Activated T-helper 17 cell treated with anti-CD3 and anti-CD28 coated beads, Interleukin-2, amount 50 U/mL, for 72 hours (primary cell): Measurements from ENCODE around the gene TMEM208. TPM values are rescaled to one million over a fixed set of nuclear protein-coding genes. Genes with fewer than 3 reads are reported as not detected.

Experiments used
- ATAC-seq: fragments of 150-1000 bp; cut with Tn5 transposase; replicated peaks from 2 replicates; pipeline ENCODE4 v1.10.0; 2021; ENCODE audit warnings: mild to moderate bottlenecking, moderate library complexity
- H3K27ac Mint-ChIP-seq: one replicate; pipeline ENCODE4 v1.8.0; 2022; ENCODE audit warnings: mixed read lengths
- H3K27me3 Mint-ChIP-seq: one replicate; pipeline ENCODE4 v1.8.0; 2022; ENCODE audit warnings: mixed read lengths
- H3K36me3 Mint-ChIP-seq: one replicate; pipeline ENCODE4 v1.8.0; 2022; ENCODE audit warnings: low read depth, mild to moderate bottlenecking, mixed read lengths
- H3K4me1 Mint-ChIP-seq: one replicate; pipeline ENCODE4 v1.8.0; 2022; ENCODE audit warnings: mixed read lengths
- H3K4me3 Mint-ChIP-seq: one replicate; pipeline ENCODE4 v1.8.0; 2022; ENCODE audit warnings: mild to moderate bottlenecking, mixed read lengths
- H3K9me3 Mint-ChIP-seq: one replicate; pipeline ENCODE4 v1.8.0; 2022; ENCODE audit warnings: mixed read lengths
- total RNA-seq, 2 donors: library from RNA; stranded (reverse); gene quantifications; one replicate each; pipeline ENCODE4 v1.2.3, GENCODE V29; 2022

Gene TMEM208
- total RNA-seq, result 10 to 100 TPM; 31.7 to 39.5 TPM

DNA sequence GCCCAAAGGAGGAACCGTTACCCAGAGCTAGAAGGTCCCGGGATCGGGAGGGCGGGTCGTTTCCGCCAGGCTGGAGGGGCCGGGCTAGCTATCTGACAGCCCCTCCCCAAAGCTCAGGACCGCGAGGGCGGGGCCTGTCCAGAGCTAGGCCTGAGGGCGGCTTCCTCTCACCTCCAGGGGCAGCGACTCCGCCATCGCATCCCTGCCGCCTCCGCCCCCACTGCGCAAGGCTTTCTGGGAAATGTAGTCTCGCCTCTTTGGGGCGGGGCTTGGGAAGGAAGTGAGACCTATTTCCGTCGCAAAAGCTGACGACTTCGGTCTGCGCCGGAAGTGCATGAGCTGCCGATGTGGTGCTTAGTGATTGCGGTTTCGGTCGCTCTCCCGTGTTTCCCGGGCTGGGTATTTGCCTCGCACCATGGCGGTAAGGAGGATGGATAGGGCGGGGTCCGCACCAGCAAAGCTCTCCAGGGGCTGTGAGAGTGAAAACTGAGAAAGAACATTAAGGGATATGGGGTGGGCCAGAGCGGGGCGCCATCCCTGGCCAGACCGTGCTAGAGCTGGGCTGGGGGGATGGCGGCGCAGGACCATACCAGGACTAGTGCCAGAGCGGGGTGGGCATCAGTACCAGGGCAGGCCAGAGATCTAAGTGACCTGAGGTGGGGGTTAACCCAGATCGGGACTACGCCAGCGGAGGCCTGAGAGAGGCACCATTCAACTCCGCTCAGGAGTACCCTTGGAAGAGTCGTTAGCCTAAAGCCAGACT, at the start of gene TMEM208:
Gene TMEM208, plus strand, starts transcription at position 327 of the 763 bp plus-strand sequence. Its CDS starts 89 bp downstream, at position 416.
- Mint-ChIP-seq H3K36me3 (peaks cover 49% of the 10 kb centered on the region), H3K9me3 (no peaks in the 10 kb centered on the region), H3K27ac (peak within 1 kb of the TSS; percentile 99), H3K4me1 (peaks cover 42% of the 10 kb centered on the region), H3K4me3 (peak within 1 kb of the TSS; percentile 98), H3K27me3 (no peaks in the 10 kb centered on the region)
- ATAC-seq, result peak; percentile 97

- Mint-ChIP-seq H3K36me3 (peaks cover 57% of the 10 kb centered on the region), H3K4me1 (peaks cover 37% of the 10 kb centered on the region), H3K27me3 (peaks cover 5% of the 10 kb centered on the region), H3K4me3 (peak overlapping the region; percentile 99), H3K27ac (peak overlapping the region; percentile 56), H3K9me3 (no peaks in the 10 kb centered on the region)
- peak; percentile 54 for ATAC-seq
Observed at GRCh38 chr16:67177743-67178699, 48.9 kb upstream of the TMEM208 start.

GRCh38 chr16:67179421-67180080, 47.4 kb upstream of the TMEM208 start:
- no peaks in the 10 kb centered on the region for H3K9me3 Mint-ChIP-seq
- H3K4me1 Mint-ChIP-seq, result peaks cover 28% of the 10 kb centered on the region
- H3K27ac Mint-ChIP-seq, result no peak overlapping the region
- no peaks in the 10 kb centered on the region for H3K27me3 Mint-ChIP-seq
- ATAC-seq, result no peak
- H3K4me3 Mint-ChIP-seq, result peak overlapping the region; percentile 99
- H3K36me3 Mint-ChIP-seq, result peaks cover 42% of the 10 kb centered on the region

DNA sequence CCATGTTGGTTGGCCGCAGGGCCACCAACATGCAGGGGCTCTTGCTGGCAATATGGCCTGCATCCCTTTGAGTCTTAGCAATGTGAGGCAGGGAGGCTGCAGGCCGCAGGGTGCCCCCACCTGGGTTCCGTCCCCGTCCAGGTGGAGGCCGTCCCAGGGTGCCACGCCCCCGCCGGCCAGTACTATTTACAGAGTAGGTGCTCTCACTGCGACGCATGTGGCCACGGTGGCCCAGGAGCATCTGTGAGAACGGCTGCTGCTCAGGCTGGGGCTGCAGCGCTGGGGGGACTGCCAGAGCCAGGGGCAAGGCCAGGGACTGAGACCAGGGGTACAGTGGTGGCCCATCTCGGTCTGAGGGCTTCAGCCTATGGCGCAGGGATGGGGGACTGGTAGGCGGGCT, 46.8 kb upstream of the TMEM208 start:
- no peaks in the 10 kb centered on the region for H3K27me3 Mint-ChIP-seq
- peaks cover 37% of the 10 kb centered on the region for H3K36me3 Mint-ChIP-seq
- no peak overlapping the region for H3K4me3 Mint-ChIP-seq
- no peak overlapping the region for H3K27ac Mint-ChIP-seq
- no peaks in the 10 kb centered on the region for H3K9me3 Mint-ChIP-seq
- peaks cover 29% of the 10 kb centered on the region for H3K4me1 Mint-ChIP-seq
- ATAC-seq, result no peak

DNA sequence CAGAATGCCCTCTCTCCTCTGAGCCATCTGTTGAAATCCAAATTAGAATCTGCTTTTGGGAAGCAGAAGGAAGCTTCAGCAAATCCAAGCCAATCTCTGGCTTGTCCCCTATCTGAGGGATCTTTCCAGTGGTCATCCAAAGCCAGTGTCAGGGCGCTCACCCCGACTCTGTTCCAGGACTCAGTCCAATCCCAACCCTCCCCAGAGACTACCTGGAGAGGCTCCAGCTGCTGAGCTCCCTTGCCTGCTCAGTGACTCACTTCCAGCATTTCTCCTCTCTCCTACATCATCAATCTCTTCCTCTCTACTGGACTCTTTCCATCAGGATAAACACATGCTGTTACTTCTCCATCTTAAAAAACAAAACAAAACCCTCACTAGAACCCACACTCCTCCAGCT, 45.6 kb upstream of the TMEM208 start:
- no peak overlapping the region for H3K4me3 Mint-ChIP-seq
- H3K27me3 Mint-ChIP-seq, result no peaks in the 10 kb centered on the region
- H3K36me3 Mint-ChIP-seq, result peaks cover 28% of the 10 kb centered on the region
- no peaks in the 10 kb centered on the region for H3K9me3 Mint-ChIP-seq
- no peak overlapping the region for H3K27ac Mint-ChIP-seq
- peaks cover 27% of the 10 kb centered on the region for H3K4me1 Mint-ChIP-seq
- ATAC-seq, result no peak

DNA sequence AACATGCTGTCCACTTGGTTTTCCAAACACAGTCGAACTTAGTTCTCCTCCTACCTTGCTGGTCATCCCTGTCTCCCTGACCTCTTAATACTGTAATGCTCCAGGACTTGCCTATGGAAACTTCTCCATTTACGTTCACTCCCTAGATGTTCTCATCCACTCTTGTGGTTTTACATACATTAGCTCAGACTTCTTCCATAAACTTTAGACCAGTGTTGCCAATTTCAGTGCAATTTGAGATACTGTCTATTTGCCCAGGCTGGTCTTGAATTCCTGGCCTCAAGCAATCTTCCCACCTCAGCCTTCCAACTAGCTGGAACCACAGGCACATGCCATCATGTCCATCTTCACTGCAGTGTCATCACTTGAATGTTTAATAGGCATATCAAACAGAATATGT, 44.6 kb upstream of the TMEM208 start:
- Mint-ChIP-seq H3K27me3 (no peaks in the 10 kb centered on the region), H3K4me3 (no peak overlapping the region), H3K36me3 (peaks cover 19% of the 10 kb centered on the region), H3K4me1 (peaks cover 22% of the 10 kb centered on the region), H3K9me3 (no peaks in the 10 kb centered on the region), H3K27ac (no peak overlapping the region)
- no peak for ATAC-seq

DNA sequence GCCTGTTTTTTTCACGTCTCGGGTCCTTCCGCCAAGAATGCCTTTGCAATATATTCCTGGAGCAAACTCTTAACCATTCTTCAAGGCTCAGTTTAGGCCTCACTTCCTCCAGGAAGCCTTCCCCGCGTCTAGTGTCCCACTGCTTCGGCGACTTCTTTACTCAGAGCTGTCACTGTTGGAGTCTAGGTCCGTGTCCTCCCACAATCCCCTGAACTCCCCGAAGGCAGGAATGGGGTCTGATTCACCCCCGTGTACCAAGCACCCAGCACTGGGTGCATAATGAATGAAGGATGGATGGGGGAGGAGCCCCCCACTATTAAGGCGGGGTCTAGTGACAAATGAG, 43.7 kb upstream of the TMEM208 start:
- no peak for ATAC-seq

DNA sequence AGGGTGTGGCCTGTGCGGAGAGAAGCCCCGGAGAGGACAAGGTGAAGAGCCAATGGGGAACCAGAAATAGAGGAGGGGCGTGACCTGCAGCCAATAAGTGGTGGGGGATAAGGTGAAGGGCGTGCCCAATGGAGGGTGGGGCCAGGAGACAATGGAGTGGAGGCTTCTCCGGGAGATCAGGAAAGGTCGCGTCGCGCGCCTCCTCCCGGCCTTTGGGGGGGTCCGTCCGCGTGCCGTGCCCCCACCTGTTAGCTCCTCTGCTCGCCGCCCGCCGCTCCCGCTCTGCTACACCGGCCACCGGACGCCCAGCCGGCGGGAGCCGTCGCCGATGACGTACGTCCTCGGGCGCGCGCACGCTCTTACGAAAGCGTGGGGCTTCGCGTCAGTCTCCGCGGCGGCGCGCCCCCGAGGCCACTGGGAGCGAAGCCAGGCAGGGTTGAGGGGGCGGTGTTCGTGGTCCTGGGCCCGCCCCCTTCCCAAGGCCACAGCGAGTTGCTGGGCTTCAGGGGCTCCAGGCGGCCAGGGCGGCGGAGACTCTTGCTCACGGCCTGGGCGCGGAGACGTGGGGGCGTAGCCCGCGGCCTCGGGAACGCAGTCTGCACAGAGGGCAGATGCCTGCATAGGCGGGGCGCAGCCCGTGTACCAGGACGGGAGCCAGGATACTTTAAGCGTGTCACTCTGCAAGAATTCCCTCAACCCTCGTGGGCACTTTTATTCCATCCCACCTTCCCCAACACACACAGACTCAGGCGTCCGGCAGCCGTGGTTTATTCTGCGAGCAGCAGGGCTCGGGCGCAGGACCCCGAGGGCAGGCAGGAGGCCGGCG, 43.1 kb upstream of the TMEM208 start, which contains the start of gene MATCAP1:
Gene MATCAP1, minus strand, starts transcription at position 337 of the 826 bp plus-strand sequence. CDS start 3,353 bp downstream, outside the sequence.
- peaks cover 11% of the 10 kb centered on the region for H3K4me1 Mint-ChIP-seq
- H3K27me3 Mint-ChIP-seq, result no peaks in the 10 kb centered on the region
- ATAC-seq, result peak; percentile 94
- H3K36me3 Mint-ChIP-seq, result peaks cover 7% of the 10 kb centered on the region
- H3K9me3 Mint-ChIP-seq, result no peaks in the 10 kb centered on the region
- H3K4me3 Mint-ChIP-seq, result no peak within 1 kb of the TSS
- H3K27ac Mint-ChIP-seq, result no peak within 1 kb of the TSS

More for the DNA sequence above, 43.7 kb upstream of the TMEM208 start:
- Mint-ChIP-seq H3K27me3 (no peaks in the 10 kb centered on the region), H3K9me3 (no peaks in the 10 kb centered on the region), H3K27ac (no peak overlapping the region), H3K4me1 (peaks cover 13% of the 10 kb centered on the region), H3K36me3 (peaks cover 9% of the 10 kb centered on the region), H3K4me3 (no peak overlapping the region)

- Mint-ChIP-seq H3K27me3 (no peaks in the 10 kb centered on the region), H3K9me3 (no peaks in the 10 kb centered on the region), H3K36me3 (peaks cover 5% of the 10 kb centered on the region), H3K4me1 (peaks cover 8% of the 10 kb centered on the region), H3K4me3 (no peak overlapping the region), H3K27ac (no peak overlapping the region)
- peak; percentile 15 for ATAC-seq
Observed at GRCh38 chr16:67184453-67184994, 42.4 kb upstream of the TMEM208 start.

- Mint-ChIP-seq H3K36me3 (peaks cover 5% of the 10 kb centered on the region), H3K9me3 (no peaks in the 10 kb centered on the region), H3K27ac (peak overlapping the region; percentile 65), H3K4me3 (no peak overlapping the region), H3K27me3 (no peaks in the 10 kb centered on the region), H3K4me1 (peaks cover 8% of the 10 kb centered on the region)
- ATAC-seq, result peak; percentile 23
Observed at GRCh38 chr16:67184995-67185650, 41.8 kb upstream of the TMEM208 start.

DNA sequence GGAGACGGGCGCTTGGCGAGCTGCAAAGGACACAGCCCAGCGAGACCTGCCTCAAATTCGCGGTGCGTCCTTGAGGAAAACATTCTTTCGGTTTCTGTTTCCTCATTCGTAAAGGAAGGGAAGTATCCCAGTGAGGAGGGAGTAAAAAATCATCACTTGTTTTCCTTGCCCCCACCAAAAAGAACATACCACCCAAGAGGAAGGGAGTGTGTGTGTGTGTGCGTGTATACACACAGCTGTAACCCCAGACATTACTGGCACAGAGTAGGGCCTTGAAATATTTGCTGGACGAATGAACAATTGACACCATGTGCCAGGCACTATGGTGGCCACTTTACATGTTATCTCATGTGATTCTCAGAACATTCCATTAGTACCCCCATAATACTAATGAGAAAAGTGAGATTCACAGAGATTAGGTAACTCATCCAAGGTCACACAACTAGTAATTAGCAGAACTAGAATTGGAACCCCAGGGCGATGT, 41.2 kb upstream of the TMEM208 start:
- no peaks in the 10 kb centered on the region for H3K27me3 Mint-ChIP-seq
- peaks cover 5% of the 10 kb centered on the region for H3K36me3 Mint-ChIP-seq
- no peak overlapping the region for H3K4me3 Mint-ChIP-seq
- peak overlapping the region; percentile 65 for H3K27ac Mint-ChIP-seq
- no peaks in the 10 kb centered on the region for H3K9me3 Mint-ChIP-seq
- ATAC-seq, result no peak
- peaks cover 8% of the 10 kb centered on the region for H3K4me1 Mint-ChIP-seq

DNA sequence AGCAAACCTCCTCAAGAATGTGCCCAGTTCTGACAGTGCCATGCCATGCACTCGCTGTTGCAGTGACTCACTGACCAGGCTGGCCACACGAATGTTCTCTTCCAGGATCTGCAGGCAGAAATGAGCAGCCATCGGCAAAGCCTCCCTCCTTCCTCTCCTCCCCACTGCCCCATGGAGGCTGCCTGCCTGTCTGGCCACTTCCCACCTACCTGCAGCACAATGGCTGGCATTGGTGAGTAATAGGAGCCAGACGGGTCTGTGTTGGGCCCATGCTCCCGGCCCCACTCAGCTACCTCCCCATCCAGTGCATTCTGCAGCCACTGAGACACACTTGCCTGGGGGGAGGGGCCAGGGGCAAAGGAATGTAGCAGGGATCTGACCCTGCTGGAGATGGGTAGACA, 40.4 kb upstream of the TMEM208 start:
- H3K27me3 Mint-ChIP-seq, result no peaks in the 10 kb centered on the region

More for the DNA sequence above, 40.4 kb upstream of the TMEM208 start:
- H3K4me3 Mint-ChIP-seq, result no peak overlapping the region
- H3K9me3 Mint-ChIP-seq, result no peaks in the 10 kb centered on the region
- no peak for ATAC-seq
- peaks cover 13% of the 10 kb centered on the region for H3K4me1 Mint-ChIP-seq
- H3K36me3 Mint-ChIP-seq, result peaks cover 5% of the 10 kb centered on the region
- H3K27ac Mint-ChIP-seq, result no peak overlapping the region
